ENCODE data around the gene SLC39A10.

DNA sequence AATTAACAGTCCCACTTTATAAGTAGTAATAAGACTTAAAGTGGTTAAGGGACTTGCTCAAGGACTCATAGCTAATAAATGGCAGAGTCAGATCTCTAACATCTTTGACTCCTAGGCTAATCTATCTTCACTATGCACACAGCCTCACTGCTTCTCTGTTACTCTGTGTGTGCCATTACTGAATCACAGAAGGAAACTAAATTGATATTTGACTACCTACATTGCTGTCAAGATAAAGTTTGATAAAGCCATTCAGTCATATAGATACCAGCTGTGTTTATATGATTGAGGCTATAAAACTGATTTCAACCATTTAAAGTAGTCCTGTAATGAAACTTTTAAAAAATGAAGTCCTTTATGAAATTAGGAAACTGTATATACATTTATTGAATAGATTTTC is 10.9 kb downstream of the SLC39A10 start:
- TF ChIP-seq, protein P1, sequence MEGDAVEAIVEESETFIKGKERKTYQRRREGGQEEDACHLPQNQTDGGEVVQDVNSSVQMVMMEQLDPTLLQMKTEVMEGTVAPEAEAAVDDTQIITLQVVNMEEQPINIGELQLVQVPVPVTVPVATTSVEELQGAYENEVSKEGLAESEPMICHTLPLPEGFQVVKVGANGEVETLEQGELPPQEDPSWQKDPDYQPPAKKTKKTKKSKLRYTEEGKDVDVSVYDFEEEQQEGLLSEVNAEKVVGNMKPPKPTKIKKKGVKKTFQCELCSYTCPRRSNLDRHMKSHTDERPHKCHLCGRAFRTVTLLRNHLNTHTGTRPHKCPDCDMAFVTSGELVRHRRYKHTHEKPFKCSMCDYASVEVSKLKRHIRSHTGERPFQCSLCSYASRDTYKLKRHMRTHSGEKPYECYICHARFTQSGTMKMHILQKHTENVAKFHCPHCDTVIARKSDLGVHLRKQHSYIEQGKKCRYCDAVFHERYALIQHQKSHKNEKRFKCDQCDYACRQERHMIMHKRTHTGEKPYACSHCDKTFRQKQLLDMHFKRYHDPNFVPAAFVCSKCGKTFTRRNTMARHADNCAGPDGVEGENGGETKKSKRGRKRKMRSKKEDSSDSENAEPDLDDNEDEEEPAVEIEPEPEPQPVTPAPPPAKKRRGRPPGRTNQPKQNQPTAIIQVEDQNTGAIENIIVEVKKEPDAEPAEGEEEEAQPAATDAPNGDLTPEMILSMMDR (IDR thresholded peaks at IDR 0.05), result no peak
- TF ChIP-seq RFX5 (IDR thresholded peaks at IDR 0.05; ENCODE audit: low read length), result no peak
- TF ChIP-seq TAF1 (IDR thresholded peaks at IDR 0.05; ENCODE audit: borderline replicate concordance, low read depth, low read length), result no peak
- no peak for TF ChIP-seq RAD21 (IDR thresholded peaks at IDR 0.05; ENCODE audit: low read length)
- no peak for TF ChIP-seq SMC3 (IDR thresholded peaks at IDR 0.05; ENCODE audit: low read depth, low read length)
- TF ChIP-seq EP300 (IDR thresholded peaks at IDR 0.05; ENCODE audit: borderline replicate concordance in 1 of 2, low read depth in 1 of 2, low read length in 1 of 2), result no peak
- TF ChIP-seq EZH2phosphoT487 (IDR thresholded peaks at IDR 0.05; ENCODE audit: borderline replicate concordance, low read depth), result no peak
